Panc1 (cell line): ENCODE data around the gene HSPB8. TPM values are rescaled to one million over a fixed set of nuclear protein-coding genes. Genes with fewer than 3 reads are reported as not detected.

Experiments used
- ATAC-seq: fragments of 200-7000 bp; cut with Tn5 transposase; 2 replicates; pipeline ENCODE4 v1.9.1; 2020; ENCODE audit warnings: mild to moderate bottlenecking, moderate library complexity
- BruUV-seq: library from RNA; stranded (reverse); fragments of 400-500 nt; replicated peaks from 2 replicates; lab custom pipeline; 2021; lab: Mats Ljungman, UMichigan
- CTCF ChIA-PET: fragments of 300-600 bp; sonication (Branson Sonifier 250); formaldehyde crosslinking; loops from one replicate; lab custom pipeline; 2022; ENCODE audit warnings: antibody characterized with exemption; lab: Charles Lee
- POLR2A ChIA-PET: fragments of 300-600 bp; sonication (Branson Sonifier 250); formaldehyde crosslinking; loops from one replicate; lab custom pipeline; 2022; ENCODE audit warnings: antibody characterized with exemption; lab: Charles Lee
- DNase-seq: peaks from one replicate; pipeline ENCODE4 v3.0.0-alpha.2; 2010; ENCODE audit warnings: low read depth, low spot score
- H3K27ac ChIP-seq: 2 replicates; pipeline ENCODE4 v1.5.1; 2011; ENCODE audit warnings: mild to moderate bottlenecking, low read length, inconsistent platforms
- H3K27me3 ChIP-seq: fragments of 200-500 bp; sonication (Bioruptor generic); 2 replicates; pipeline ENCODE4 v1.6.0; 2014; ENCODE audit warnings: low read length, inconsistent platforms; ENCODE audit not compliant: control insufficient read depth, insufficient read depth
- H3K36me3 ChIP-seq: fragments of 200-500 bp; sonication (Bioruptor generic); 2 replicates; pipeline ENCODE4 v1.5.1; 2014; ENCODE audit warnings: inconsistent platforms, mild to moderate bottlenecking, low read length, moderate library complexity; ENCODE audit not compliant: control insufficient read depth, insufficient read depth
- H3K4me1 ChIP-seq: 2 replicates; pipeline ENCODE4 v1.5.1; 2011; ENCODE audit warnings: inconsistent platforms, mild to moderate bottlenecking, low read length, moderate library complexity; ENCODE audit not compliant: control insufficient read depth, insufficient read depth
- H3K4me3 ChIP-seq, 2 experiments: 2 replicates each; pipeline ENCODE4 v1.5.1; 2011 to 2012; ENCODE audit warnings: low read depth in 2 of 2, low read length in 2 of 2, mild to moderate bottlenecking in 2 of 2, inconsistent platforms in 1 of 2, moderate library complexity in 1 of 2
- H3K9me3 ChIP-seq: fragments of 200-500 bp; sonication (Bioruptor generic); 2 replicates; pipeline ENCODE4 v1.5.1; 2014; ENCODE audit warnings: low read depth, mild to moderate bottlenecking, inconsistent platforms, low read length, moderate library complexity; ENCODE audit not compliant: control insufficient read depth, insufficient read depth
- CTCF ChIP-seq: fragments of 450-650 bp; IDR thresholded peaks from 2 replicates; pipeline ENCODE4 v1.5.1; 2017; ENCODE audit warnings: mild to moderate bottlenecking
- POLR2AphosphoS5 ChIP-seq: IDR thresholded peaks from 2 replicates; pipeline ENCODE4 v1.6.1; 2012; ENCODE audit warnings: mild to moderate bottlenecking, low read depth, low read length, moderate library complexity
- REST ChIP-seq, 2 experiments: IDR thresholded peaks; 2 replicates each; pipeline ENCODE4 v1.6.1; 2011 to 2012; ENCODE audit warnings: low read depth in 2 of 2, control low read depth in 1 of 2, low read length in 1 of 2, mild to moderate bottlenecking in 1 of 2, moderate library complexity in 1 of 2; ENCODE audit not compliant: insufficient read depth in 1 of 2
- SIN3A ChIP-seq: IDR thresholded peaks from 2 replicates; pipeline ENCODE4 v1.6.1; 2012; ENCODE audit warnings: low read depth, mild to moderate bottlenecking, low read length, moderate library complexity, borderline replicate concordance; ENCODE audit not compliant: insufficient read depth
- TCF7L2 ChIP-seq: IDR thresholded peaks from 2 replicates; pipeline ENCODE4 v1.6.1; 2011; ENCODE audit warnings: mild to moderate bottlenecking, low read depth, low read length, inconsistent platforms
- in situ Hi-C: cut with HindIII; loops from 2 replicates; pipeline ENCODE4 v1.10.0; 2016; ENCODE audit warnings: low sequenced_read_pairs, low pct_unique_long_range_greater_than_20kb
- intact Hi-C: fragments of 100-400 bp; cut with micrococcal nuclease; formaldehyde crosslinking; loops from one replicate; pipeline ENCODE4 v1.10.0; 2022; ENCODE audit not compliant: unreplicated experiment
- total RNA-seq: library from RNA; stranded (reverse); gene quantifications from one replicate; pipeline ENCODE4 v1.2.1, GENCODE V29; 2021; ENCODE audit not compliant: unreplicated experiment

HSPB8 gene
- total RNA-seq, 1 experiment from 2014 or later: 2.0 TPM

GRCh38 chr12:119159844-119160243 is 18.9 kb upstream of the HSPB8 start:
- intact Hi-C loops: no loop called here

GRCh38 chr12:119167902-119168301 is 10.8 kb upstream of the HSPB8 start:
- ChIA-PET POLR2A (no interaction called here), CTCF (no interaction called here)
- H3K27ac ChIP-seq: no peak overlapping the region
- H3K9me3 ChIP-seq: no peaks in the 10 kb centered on the region
- H3K4me1 ChIP-seq: no peaks in the 10 kb centered on the region
- H3K27me3 ChIP-seq: peaks cover 31% of the 10 kb centered on the region
- ATAC-seq: no peak
- H3K4me3 ChIP-seq: no peak overlapping the region
- no peak for TF ChIP-seq CTCF
- no peak for TF ChIP-seq POLR2AphosphoS5
- no peak for TF ChIP-seq SIN3A
- no peak for TF ChIP-seq REST (IDR thresholded peaks at IDR 0.05; ENCODE audit: insufficient read depth in 1 of 2, low read depth in 2 of 2, low read length in 1 of 2)
- no peak for TF ChIP-seq TCF7L2
- H3K36me3 ChIP-seq: no peaks in the 10 kb centered on the region
- intact Hi-C loops (no loop called here), in situ Hi-C loops (no loop called here)
- BruUV-seq: no TSS peak
- no peak for DNase-seq

More at GRCh38 chr12:119159844-119160243, 18.9 kb upstream of the HSPB8 start:
- CTCF ChIA-PET: no interaction called here
- DNase-seq (no peak), ATAC-seq (no peak)
- no TSS peak for BruUV-seq
- POLR2A ChIA-PET: no interaction called here
- TF ChIP-seq TCF7L2 (no peak), SIN3A (no peak), CTCF (no peak), POLR2AphosphoS5 (no peak), REST (IDR thresholded peaks at IDR 0.05; ENCODE audit: insufficient read depth in 1 of 2, low read depth in 2 of 2, low read length in 1 of 2) (no peak)
- H3K4me1 ChIP-seq: no peaks in the 10 kb centered on the region
- no peaks in the 10 kb centered on the region for H3K9me3 ChIP-seq
- no peaks in the 10 kb centered on the region for H3K36me3 ChIP-seq
- no peak overlapping the region for H3K27ac ChIP-seq
- in situ Hi-C loops: no loop called here
- H3K4me3 ChIP-seq: no peak overlapping the region
- H3K27me3 ChIP-seq: peaks cover 11% of the 10 kb centered on the region; the same call in 1 of the 2 replicates
